GM19238 (cell line): ENCODE measurements around the gene CXCR1.
"Not testable (repeated sequence)": the region's sequence is repeated elsewhere in the genome, so short reads cannot be mapped to it uniquely, and the experiment has no call there.

ENCODE experiments used
- DNase-seq: peaks from one replicate; pipeline ENCODE4 v3.0.0; 2011; ENCODE audit warnings: low spot score; ENCODE audit not compliant: insufficient read length

CXCR1 gene

GRCh38 chr2:218166791-218167190, at the start of gene CXCR1:
CXCR1 (minus strand) TSS chr2:218166962; CDS start chr2:218165211, 1,751 bp downstream.
- DNase-seq, result no peak

- DNase-seq, result no peak
Observed at GRCh38 chr2:218216336-218216673, 49.5 kb upstream of the CXCR1 start.

GRCh38 chr2:218214116-218214515, 47.4 kb upstream of the CXCR1 start:
- DNase-seq, result no peak

GRCh38 chr2:218209078-218209477, 42.3 kb upstream of the CXCR1 start:
- no peak for DNase-seq

GRCh38 chr2:218202266-218202665, 35.5 kb upstream of the CXCR1 start:
- no peak for DNase-seq

GRCh38 chr2:218196974-218197373, 30.2 kb upstream of the CXCR1 start:
- no peak for DNase-seq

- DNase-seq, result no peak
Observed at GRCh38 chr2:218194880-218195279, 28.1 kb upstream of the CXCR1 start.

- no peak for DNase-seq
Observed at GRCh38 chr2:218193701-218194100, 26.9 kb upstream of the CXCR1 start.

- DNase-seq, result no peak
Observed at GRCh38 chr2:218192902-218193430, 26.2 kb upstream of the CXCR1 start.

GRCh38 chr2:218188528-218188927, 21.8 kb upstream of the CXCR1 start:
- DNase-seq, result no peak

- no peak for DNase-seq
Observed at GRCh38 chr2:218187296-218188015, 20.7 kb upstream of the CXCR1 start.

GRCh38 chr2:218186876-218187275, 20.1 kb upstream of the CXCR1 start:
- no peak for DNase-seq

- peak; percentile 49 for DNase-seq
Observed at GRCh38 chr2:218186355-218186766, 19.6 kb upstream of the CXCR1 start.

- DNase-seq, result no peak
Observed at GRCh38 chr2:218184331-218184730, 17.6 kb upstream of the CXCR1 start.

GRCh38 chr2:218180467-218181114, 13.8 kb upstream of the CXCR1 start:
- no peak for DNase-seq

- no peak for DNase-seq
Observed at GRCh38 chr2:218179782-218180181, 13.0 kb upstream of the CXCR1 start.

- DNase-seq, result no peak
Observed at GRCh38 chr2:218172845-218173244, 6.1 kb upstream of the CXCR1 start.

- not testable (repeated sequence) for DNase-seq
Observed at GRCh38 chr2:218171744-218172143, 5.0 kb upstream of the CXCR1 start.

- no peak for DNase-seq
Observed at GRCh38 chr2:218169757-218170546, 3.2 kb upstream of the CXCR1 start.

GRCh38 chr2:218168635-218169462, 2.1 kb upstream of the CXCR1 start:
- peak; percentile 51 for DNase-seq

- no peak for DNase-seq
Observed at GRCh38 chr2:218168016-218168415, 1.3 kb upstream of the CXCR1 start.
